Left renal cortex interstitium (tissue), 4 donors: Measurements from ENCODE around the gene TMEM250. TPM values are rescaled to one million over a fixed set of nuclear protein-coding genes. Genes with fewer than 3 reads are reported as not detected.

ENCODE experiments used
- DNase-seq, 4 donors: peaks; one replicate each; pipeline ENCODE4 v3.0.0-alpha.2; 2013; ENCODE audit warnings: low read depth in 4 of 4, low spot score in 2 of 4, missing footprints in 1 of 4
- polyA plus RNA-seq, 4 donors: library from polyadenylated mRNA; unstranded; fragments of 120-200 nt; gene quantifications; one replicate each; pipeline ENCODE4 v1.2.1, GENCODE V29; 2013; ENCODE audit not compliant: insufficient read length in 4 of 4

The TMEM250 gene
- polyA plus RNA-seq, 4 donors: 15.9 to 27.6 (median 20.1) TPM

DNA sequence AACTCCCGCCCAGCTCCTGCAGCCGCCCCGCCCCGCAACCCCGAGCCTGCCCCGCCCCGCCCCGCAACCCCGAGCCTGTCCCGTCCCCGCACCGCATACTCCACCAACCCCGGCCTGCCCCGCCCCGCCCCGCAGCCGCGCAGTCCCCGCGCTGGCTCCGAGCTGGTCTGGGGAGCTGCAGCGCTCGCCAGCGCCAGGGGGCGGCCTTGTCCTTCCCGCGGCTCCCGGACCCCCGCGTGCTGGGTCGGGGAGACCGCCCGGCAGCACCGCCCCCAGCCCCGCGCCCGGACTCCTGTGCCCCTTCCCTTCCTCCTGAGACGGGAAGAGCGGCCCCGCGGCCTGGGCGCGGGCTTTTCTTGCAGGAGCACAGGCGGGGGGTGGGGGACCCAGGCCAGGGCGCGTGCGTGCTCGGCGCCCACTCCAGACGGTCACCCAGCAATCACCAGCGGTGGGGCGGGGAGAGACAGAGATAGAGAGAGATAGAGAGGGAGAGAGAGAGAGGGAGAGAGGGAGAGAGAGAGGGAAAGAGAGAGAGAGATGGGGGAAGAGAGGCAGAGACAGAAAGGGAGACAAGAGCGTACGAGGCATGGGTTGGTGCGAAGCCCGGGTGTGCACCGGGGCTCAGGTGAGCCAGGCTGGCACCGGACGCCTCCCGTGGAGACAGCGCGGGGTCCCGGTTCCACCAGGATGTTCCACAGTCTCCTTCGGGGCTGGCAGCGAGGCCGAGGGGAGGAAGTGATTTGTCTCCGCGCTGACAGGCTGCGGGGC lies 14.7 kb upstream of the TMEM250 start:
- DNase-seq: no peak

- DNase-seq: no peak
These were observed 13.9 kb upstream of the TMEM250 start for GRCh38 chr9:136132512-136133050.

DNA sequence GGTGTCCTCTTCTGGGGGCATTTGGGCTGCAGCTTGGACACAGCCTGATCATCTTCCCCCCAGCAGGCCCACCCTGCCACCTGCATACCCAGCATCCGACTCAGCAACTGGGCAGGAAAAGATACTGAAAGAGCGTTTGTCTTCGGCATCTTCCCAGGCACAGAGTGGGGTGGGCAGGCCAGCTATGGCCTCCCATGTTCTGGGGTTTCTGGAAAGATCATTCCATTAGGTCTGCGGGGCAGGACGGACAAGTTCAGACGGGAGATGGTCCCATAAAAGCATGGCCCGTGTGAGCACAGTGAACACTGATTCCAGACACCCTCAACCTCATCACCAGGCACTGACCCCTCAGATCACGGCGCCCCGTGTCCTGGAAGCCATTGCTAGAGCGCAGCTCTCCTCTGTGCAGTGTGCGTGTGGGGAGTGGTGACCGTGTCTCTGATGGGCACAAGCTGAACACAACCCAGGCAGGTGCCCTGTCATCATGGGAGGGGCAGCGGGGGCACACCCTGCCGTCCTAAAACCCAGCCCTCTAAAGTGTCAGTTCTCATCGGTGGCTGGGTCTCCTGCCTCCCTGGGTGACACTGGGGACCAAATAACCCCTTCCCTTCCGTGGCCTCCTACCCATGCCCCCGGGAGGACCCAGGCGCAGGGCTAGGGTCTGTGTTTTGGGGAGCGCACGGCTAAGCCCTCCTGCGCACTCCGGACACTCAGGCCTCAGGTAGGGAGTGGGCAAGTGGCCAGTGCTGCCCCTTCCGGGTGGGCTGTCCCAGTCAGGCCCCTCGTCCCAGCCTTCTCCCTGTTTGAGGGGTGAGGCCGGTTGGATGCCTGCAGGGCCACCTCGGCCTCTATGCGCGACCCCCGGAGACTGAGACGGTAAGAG lies 13.2 kb upstream of the TMEM250 start:
- DNase-seq: no peak

GRCh38 chr9:136129176-136129575 lies 10.5 kb upstream of the TMEM250 start:
- no peak for DNase-seq

- no peak for DNase-seq
These were observed 9.8 kb upstream of the TMEM250 start for GRCh38 chr9:136128436-136128835.

GRCh38 chr9:136127313-136127712 lies 8.6 kb upstream of the TMEM250 start:
- no peak for DNase-seq

GRCh38 chr9:136124976-136125692 lies 6.5 kb upstream of the TMEM250 start:
- DNase-seq: no peak

DNA sequence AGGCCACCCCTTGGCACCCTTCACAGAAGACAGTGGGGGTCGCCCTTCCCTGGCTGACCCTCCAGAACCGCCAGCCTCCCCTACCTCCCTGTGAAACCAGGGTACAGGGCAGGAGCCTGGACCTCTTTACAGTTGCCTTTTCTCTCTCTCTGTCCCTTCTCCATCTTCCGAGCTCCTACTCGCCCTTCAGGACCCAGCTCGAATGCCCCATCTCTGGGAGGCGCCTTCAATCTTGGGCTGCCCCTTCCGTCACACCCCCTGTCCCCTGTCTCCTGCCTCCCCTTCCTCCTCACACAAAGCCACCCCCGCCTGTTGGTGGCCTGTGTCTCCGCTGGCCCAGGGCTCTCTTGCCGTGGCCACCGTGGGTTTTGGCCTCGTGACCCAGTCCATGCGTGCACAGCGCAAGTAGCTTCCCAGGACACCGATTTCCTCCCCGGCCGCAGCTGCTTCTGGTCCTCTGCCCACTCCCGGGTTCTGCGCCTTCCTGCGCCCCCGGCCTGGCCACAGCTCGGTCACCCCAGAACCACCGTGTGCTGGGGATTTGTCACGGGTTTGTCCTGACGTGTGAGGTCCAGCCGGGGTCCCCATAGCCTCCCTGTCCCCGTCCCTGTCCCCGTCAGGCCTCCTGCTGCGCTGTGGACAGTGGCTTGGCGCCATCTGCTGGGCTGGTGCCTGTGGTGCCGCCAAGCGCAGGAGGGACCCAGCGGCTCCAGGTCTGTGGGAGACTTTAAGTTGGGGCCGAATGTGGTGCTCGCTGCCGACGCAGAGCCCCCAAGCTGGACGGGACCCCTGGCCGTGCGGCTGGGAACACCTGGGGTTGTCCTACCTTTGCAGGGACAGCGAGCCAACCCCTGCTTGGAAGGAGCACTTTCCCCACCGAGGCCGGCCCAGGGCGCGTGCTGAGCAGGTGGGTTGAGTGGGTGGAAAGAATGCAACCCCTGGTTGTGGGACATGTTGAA lies 4.0 kb upstream of the TMEM250 start:
- DNase-seq: no peak

DNA sequence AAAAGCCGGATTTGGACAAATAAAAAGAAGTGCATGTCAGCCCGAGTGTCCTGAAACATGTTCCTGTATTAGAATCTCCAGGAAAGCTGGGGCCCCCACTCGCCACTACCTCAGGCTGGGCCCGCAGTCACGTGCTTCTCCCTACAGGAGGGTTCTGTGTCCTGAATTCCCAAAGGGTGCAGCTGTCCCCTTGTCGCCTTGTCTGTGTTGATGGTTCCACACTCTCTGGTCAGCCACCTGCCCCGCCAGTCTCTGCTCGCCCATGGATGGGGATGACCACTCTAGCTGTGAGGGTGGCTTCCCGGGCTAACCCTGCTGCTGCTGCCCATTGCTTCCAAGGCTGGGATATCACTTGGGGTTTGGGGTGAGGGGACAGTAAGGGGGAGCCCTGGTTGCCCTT lies 3.1 kb upstream of the TMEM250 start:
- no peak for DNase-seq

DNA sequence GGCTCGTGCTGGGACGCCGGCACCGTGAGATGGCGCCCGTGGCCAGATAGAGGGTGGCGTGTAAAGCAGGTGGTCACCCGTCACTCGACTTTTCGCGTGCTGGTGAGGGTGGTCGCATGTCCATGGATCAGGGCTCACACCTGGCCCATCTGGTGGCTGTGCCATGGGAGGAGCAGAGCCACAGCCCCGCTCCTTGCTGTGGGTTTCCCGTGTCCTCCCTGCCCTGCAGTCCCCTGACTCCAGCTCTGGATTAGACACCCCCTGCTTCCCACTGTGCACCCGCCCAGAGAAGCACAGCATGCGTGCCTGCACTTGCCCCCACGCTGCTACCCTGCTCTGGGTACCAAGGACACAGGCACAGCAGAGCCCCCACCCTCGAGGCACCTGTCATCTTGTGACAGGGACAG lies 1.8 kb upstream of the TMEM250 start:
- no peak for DNase-seq

GRCh38 chr9:136119883-136120393 lies 1.3 kb upstream of the TMEM250 start:
- DNase-seq: no peak

DNA sequence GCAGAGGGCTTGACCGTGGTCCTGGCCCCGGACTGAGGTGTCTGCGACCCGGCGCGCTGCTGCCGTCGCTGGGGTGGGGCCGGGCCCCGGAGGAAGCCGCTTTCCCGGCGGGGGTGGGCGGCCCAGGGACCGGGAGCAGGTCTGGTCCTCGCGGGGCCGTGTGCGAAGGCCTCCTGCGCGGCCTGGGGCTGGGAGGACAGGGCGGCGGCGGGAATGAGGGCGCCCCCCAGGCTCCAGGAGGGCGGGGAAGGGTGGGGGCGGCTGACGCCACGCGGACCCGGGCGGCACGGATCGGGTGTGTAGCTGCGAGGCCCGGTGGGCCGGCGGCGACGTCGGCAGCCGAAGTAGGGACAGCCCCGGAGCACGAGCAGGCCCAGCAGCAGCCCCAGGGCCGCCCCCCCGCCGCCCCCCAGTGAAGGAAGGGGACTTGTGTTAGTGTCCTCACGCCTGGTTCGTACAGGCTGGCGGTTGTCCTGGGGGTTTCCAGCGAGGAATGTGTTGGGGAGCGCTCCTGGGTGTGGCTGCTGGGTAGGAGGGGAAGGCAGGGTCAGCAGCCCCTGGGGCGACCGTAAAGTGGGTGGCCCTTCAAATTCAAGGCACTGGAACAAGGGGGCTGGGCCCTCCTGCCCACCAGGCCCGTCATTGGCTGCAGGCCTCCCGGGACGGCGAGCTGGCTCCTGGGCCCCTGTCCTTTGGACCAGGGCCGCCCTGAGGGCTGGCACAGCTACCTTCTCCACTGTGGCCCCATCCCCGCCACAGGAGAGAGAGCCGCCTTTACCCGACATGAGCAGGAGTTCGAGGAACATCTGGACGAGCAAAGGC lies 597 bp upstream of the TMEM250 start:
- no peak for DNase-seq

DNA sequence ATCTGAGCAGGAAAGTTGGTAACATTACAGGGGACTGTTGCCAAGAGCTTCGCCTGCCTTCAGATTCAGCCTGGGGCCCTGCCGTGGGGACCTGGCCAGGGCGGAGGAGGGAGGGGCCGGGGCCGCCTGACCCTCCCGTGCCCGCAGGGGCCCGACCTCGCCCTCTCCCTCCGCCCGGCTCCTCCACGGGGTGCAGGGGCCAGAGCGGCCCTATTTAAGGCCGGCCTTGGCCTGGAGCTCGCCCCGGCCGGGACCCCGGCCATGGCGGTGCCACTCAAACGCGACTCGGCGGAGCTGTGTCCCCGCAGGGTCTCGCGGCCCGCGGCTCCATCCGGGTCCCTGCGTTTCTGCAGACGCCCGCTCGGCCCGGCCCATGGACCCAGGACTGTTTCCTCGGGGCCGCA lies 757 bp downstream of the TMEM250 start:
- DNase-seq: no peak

DNA sequence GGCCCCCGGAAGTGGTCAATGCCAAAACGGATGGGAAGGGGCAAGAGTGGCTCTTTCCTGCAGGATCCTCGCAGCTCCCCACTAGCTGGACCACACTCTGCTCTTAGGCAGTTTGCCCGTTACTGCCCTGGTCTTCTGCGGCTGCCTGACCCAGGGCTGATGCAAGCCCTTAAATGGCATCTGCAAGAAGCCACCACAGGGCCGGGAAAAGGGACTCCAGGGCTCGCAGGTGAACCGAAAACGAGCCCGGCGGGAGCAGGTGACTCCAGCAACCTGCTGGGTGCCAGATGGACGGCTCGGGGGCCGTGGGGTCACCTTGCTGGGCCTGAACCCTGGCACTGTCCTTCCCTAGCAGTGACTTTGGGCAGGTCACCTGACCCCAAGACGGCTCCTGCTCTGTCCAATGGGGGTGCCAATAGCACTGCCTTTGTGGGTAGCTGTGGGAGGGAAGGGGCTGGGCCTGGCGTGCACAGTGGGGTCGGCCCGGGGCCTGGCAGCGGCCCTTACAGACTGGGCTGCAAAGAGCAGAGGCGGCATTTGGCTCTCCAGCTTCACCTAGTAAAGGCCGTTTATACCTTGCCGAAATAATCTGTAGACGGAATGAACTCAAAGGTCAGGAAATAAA lies 1.3 kb downstream of the TMEM250 start:
- no peak for DNase-seq

DNA sequence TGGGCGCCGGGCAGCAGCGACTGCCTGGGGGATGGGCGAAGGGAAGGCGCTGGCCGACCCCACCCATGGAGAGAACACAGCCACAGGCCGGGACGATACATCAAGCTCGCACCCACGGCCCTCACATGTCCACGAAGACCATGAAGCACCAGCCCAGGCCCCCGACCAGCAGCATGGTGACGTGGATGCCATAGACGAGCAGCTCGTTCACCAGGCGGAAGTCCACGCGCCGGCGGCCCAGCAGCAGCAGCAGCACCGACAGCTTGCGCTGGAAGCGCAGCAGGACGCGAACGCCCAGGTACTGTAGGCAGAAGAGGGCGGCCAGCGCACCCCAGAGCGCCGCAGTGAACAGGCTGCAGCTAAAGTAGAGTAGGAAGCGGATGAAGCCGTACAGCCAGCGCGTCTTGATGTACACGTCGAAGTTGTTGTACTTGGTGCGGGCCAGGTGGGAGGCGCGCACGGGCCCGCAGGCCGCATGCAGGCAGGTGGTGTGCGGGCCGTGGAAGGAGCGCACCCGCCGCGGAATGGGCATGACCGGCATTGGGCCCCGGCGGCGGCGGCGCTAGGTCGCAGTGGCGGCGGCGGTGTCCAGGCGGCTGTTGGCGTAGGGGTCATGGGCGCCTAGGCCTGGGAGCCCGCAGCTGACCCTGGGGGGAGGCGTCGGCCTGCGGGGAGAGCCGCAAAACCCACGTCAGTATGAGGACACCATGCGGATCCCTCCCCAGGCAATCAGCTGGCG lies 2.1 kb downstream of the TMEM250 start:
- no peak for DNase-seq

DNA sequence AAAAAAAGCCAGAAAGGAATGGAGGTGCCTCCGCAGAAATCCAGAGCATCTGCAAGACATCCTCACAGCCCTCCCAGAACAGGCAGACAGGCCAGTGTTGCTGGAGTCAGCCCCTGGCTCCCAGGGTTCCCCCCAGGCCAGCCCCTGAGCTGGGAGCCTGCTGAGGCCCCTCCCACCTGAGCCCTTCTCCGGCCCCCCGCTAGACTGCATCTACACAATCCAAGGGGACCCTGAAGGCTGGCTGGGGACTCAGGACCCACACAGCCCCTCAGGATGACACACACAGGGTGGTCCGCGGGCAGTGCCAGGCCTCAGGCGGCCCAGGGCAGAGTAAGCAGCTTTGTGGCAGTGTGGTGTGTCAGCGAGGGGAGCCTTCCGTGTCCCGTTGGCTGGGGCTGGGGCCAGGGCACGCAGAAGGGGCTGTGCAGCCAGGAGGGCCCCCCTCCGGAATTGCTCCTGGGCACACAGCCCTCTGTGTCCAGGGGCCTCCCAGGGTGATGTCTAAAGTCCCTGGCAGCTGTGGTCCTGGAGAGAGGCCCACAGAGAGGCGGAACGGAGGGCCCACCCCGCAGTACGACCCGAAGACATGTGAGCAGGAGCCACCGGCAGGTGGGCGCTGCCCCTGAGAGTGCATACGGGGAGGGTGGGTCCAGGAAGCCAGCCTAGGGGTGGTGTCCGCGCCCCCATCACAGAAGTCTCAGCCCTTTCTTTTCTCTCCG lies 2.9 kb downstream of the TMEM250 start:
- no peak for DNase-seq

DNA sequence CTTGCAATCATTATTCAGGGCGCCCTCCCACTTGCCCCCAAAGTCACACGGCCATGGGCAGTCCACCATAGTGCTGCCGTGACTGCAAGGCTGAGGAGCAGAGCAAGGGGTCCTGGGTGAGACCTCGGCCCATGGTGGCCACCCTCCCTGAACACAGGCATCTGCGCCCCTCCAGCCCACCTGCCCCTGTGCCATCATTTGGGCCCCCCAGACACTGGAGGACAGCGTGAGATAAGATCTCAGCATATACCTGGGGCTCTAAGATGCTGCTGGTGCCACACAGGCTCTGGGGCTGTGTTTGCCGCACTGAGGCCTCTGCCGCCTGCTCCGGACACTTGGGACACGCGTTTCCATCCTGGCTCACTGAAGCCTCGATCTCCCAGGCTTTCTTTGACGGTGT lies 3.5 kb downstream of the TMEM250 start:
- DNase-seq: no peak
